Measurements from ENCODE around the gene AMPD1. TPM values are rescaled to one million over a fixed set of nuclear protein-coding genes. Genes with fewer than 3 reads are reported as not detected.

AMPD1 gene
- total RNA-seq, 2 experiments from 2014 or later: 0.23 TPM; not detected in 1

GRCh38 chr1:114719424-114719787 is 24.1 kb upstream of the AMPD1 start:
- ChIA-PET CTCF (interaction anchor here (1.1 to 1.2 kb wide), 3 partner anchors 12 to 28 kb away, joined by 3 to 5 read pairs (median 4); no protein-coding TSS in a partner anchor), POLR2A (no interaction called here)
- H3K27me3 Mint-ChIP-seq: no peaks in the 10 kb centered on the region
- H3K27ac Mint-ChIP-seq: peak overlapping the region; percentile 48
- peaks cover 24% of the 10 kb centered on the region for H3K4me1 Mint-ChIP-seq
- intact Hi-C loops (cut with DNase I, micrococcal nuclease): loop anchor here (5.0 to 10.0 kb wide), 3 partner anchors 372 to 907 kb away; partner anchors contain the start of genes PTPN22 (in 1 of the 2) and RSBN1 (in 1 of the 2)
- H3K9me3 Mint-ChIP-seq (ENCODE audit: low read depth): no peaks in the 10 kb centered on the region
- ATAC-seq: no peak
- DNase-seq: no peak
- peaks cover 70% of the 10 kb centered on the region for H3K36me3 Mint-ChIP-seq (ENCODE audit: low read depth)
- H3K4me3 Mint-ChIP-seq: no peak overlapping the region

- ChIA-PET CTCF (interaction anchor here (0.6 to 1.2 kb wide), 2 partner anchors 11 to 24 kb away, joined by 3 to 5 read pairs; no protein-coding TSS in a partner anchor), POLR2A (no interaction called here)
- intact Hi-C loops (cut with DNase I, micrococcal nuclease): loop anchor here (5.0 to 10.0 kb wide), 3 partner anchors 372 to 907 kb away; partner anchors contain the start of genes PTPN22 (in 1 of the 2) and RSBN1 (in 1 of the 2)
- Mint-ChIP-seq H3K27me3 (no peaks in the 10 kb centered on the region), H3K9me3 (ENCODE audit: low read depth) (no peaks in the 10 kb centered on the region), H3K4me3 (no peak overlapping the region), H3K27ac (peak overlapping the region; percentile 48), H3K36me3 (ENCODE audit: low read depth) (peaks cover 70% of the 10 kb centered on the region), H3K4me1 (peaks cover 30% of the 10 kb centered on the region)
- ATAC-seq: peak; percentile 34
- DNase-seq: peak; percentile 39
Measured at GRCh38 chr1:114718661-114719423, 23.5 kb upstream of the AMPD1 start.

GRCh38 chr1:114716304-114717170 is 21.2 kb upstream of the AMPD1 start, which contains the start of gene NRAS:
Gene NRAS, minus strand, starts transcription at chr1:114716771. Its CDS starts 611 bp downstream, at chr1:114716160.
- peak within 1 kb of the TSS; percentile 95 for H3K4me3 Mint-ChIP-seq
- POLR2A ChIA-PET: interaction anchor here (0.6 to 1.4 kb wide), 6 partner anchors 22 to 135 kb away, joined by 3 to 5 read pairs (median 3); partner anchors contain the start of genes BCAS2, CSDE1 and SIKE1
- H3K27me3 Mint-ChIP-seq: no peaks in the 10 kb centered on the region
- no peaks in the 10 kb centered on the region for H3K9me3 Mint-ChIP-seq (ENCODE audit: low read depth)
- intact Hi-C loops (cut with DNase I, micrococcal nuclease): loop anchor here (1.0 to 10.0 kb wide), 13 partner anchors 41 to 904 kb away; partner anchors contain the start of genes BCAS2 (in 2 of the 2), CSDE1 (in 2 of the 2), SIKE1 (in 2 of the 2) and DCLRE1B (in 1 of the 2)
- peaks cover 30% of the 10 kb centered on the region for H3K4me1 Mint-ChIP-seq
- CTCF ChIA-PET: interaction anchor here (0.7 to 2.3 kb wide), 9 partner anchors 7 to 374 kb away, joined by 3 to 5 read pairs (median 4); partner anchors contain the start of genes AMPD1, CSDE1 and SIKE1
- peak within 1 kb of the TSS; percentile 97 for H3K27ac Mint-ChIP-seq
- DNase-seq (peak; percentile 97), ATAC-seq (peak; percentile 91)
- H3K36me3 Mint-ChIP-seq (ENCODE audit: low read depth): peaks cover 60% of the 10 kb centered on the region

GRCh38 chr1:114715952-114716303 is 20.6 kb upstream of the AMPD1 start:
- peak; percentile 8 for ATAC-seq
- Mint-ChIP-seq H3K4me1 (peaks cover 30% of the 10 kb centered on the region), H3K4me3 (peak overlapping the region; percentile 95), H3K9me3 (ENCODE audit: low read depth) (no peaks in the 10 kb centered on the region), H3K27me3 (no peaks in the 10 kb centered on the region), H3K27ac (peak overlapping the region; percentile 97), H3K36me3 (ENCODE audit: low read depth) (peaks cover 54% of the 10 kb centered on the region)
- no peak for DNase-seq
- intact Hi-C loops (cut with DNase I, micrococcal nuclease): loop anchor here (1.0 to 10.0 kb wide), 13 partner anchors 41 to 904 kb away; partner anchors contain the start of genes BCAS2 (in 2 of the 2), CSDE1 (in 2 of the 2), SIKE1 (in 2 of the 2) and DCLRE1B (in 1 of the 2)
- ChIA-PET CTCF (interaction anchor here (0.7 to 2.3 kb wide), 7 partner anchors 8 to 66 kb away, joined by 3 to 5 read pairs (median 4); partner anchors contain the start of genes AMPD1, CSDE1 and SIKE1), POLR2A (interaction anchor here (0.6 to 1.4 kb wide), 5 partner anchors 23 to 64 kb away, joined by 3 to 4 read pairs (median 3); partner anchors contain the start of genes CSDE1 and SIKE1)

GRCh38 chr1:114712977-114713376 is 17.6 kb upstream of the AMPD1 start:
- no peaks in the 10 kb centered on the region for H3K27me3 Mint-ChIP-seq
- peaks cover 19% of the 10 kb centered on the region for H3K4me1 Mint-ChIP-seq
- no peaks in the 10 kb centered on the region for H3K9me3 Mint-ChIP-seq (ENCODE audit: low read depth)
- H3K4me3 Mint-ChIP-seq: no peak overlapping the region
- intact Hi-C loops (cut with DNase I, micrococcal nuclease): loop anchor here in 1 of 2 experiments (10.0 kb wide), 1 partner anchor 838 kb away; the partner anchor contains the start of gene PTPN22
- ATAC-seq (no peak), DNase-seq (no peak)
- POLR2A ChIA-PET: no interaction called here
- CTCF ChIA-PET: interaction anchor here (0.9 kb wide), 1 partner anchor 304 kb away, joined by 3 read pairs; no protein-coding TSS in a partner anchor
- H3K36me3 Mint-ChIP-seq (ENCODE audit: low read depth): peaks cover 45% of the 10 kb centered on the region
- no peak overlapping the region for H3K27ac Mint-ChIP-seq

GRCh38 chr1:114710360-114710759 is 15.0 kb upstream of the AMPD1 start:
- Mint-ChIP-seq H3K27ac (no peak overlapping the region), H3K4me3 (no peak overlapping the region), H3K36me3 (ENCODE audit: low read depth) (peaks cover 41% of the 10 kb centered on the region), H3K9me3 (ENCODE audit: low read depth) (no peaks in the 10 kb centered on the region), H3K27me3 (no peaks in the 10 kb centered on the region), H3K4me1 (peaks cover 9% of the 10 kb centered on the region)
- no peak for ATAC-seq
- DNase-seq: no peak
- ChIA-PET POLR2A (no interaction called here), CTCF (no interaction called here)
- intact Hi-C loops (cut with DNase I, micrococcal nuclease): loop anchor here in 1 of 2 experiments (10.0 kb wide), 1 partner anchor 836 kb away; the partner anchor contains the start of gene PTPN22

- H3K9me3 Mint-ChIP-seq (ENCODE audit: low read depth): no peaks in the 10 kb centered on the region
- no peaks in the 10 kb centered on the region for H3K27me3 Mint-ChIP-seq
- ChIA-PET POLR2A (no interaction called here), CTCF (interaction anchor here (0.7 to 1.5 kb wide), 4 partner anchors 12 to 1374 kb away, joined by 3 to 5 read pairs (median 4); no protein-coding TSS in a partner anchor)
- no peak overlapping the region for H3K27ac Mint-ChIP-seq
- H3K4me1 Mint-ChIP-seq: peaks cover 2% of the 10 kb centered on the region
- intact Hi-C loops (cut with DNase I, micrococcal nuclease): no loop called here
- ATAC-seq: no peak
- H3K36me3 Mint-ChIP-seq (ENCODE audit: low read depth): peaks cover 32% of the 10 kb centered on the region
- DNase-seq: no peak
- H3K4me3 Mint-ChIP-seq: no peak overlapping the region
Measured at GRCh38 chr1:114707604-114708003, 12.3 kb upstream of the AMPD1 start.

- no peaks in the 10 kb centered on the region for H3K27me3 Mint-ChIP-seq
- intact Hi-C loops (cut with DNase I, micrococcal nuclease): no loop called here
- H3K27ac Mint-ChIP-seq: no peak overlapping the region
- H3K4me1 Mint-ChIP-seq: peaks cover 2% of the 10 kb centered on the region
- DNase-seq: no peak
- CTCF ChIA-PET: interaction anchor here (1.1 to 1.2 kb wide), 3 partner anchors 12 to 35 kb away, joined by 3 to 4 read pairs (median 3); no protein-coding TSS in a partner anchor
- peaks cover 18% of the 10 kb centered on the region for H3K36me3 Mint-ChIP-seq (ENCODE audit: low read depth)
- POLR2A ChIA-PET: no interaction called here
- no peak overlapping the region for H3K4me3 Mint-ChIP-seq
- no peak for ATAC-seq
- H3K9me3 Mint-ChIP-seq (ENCODE audit: low read depth): no peaks in the 10 kb centered on the region
Measured at GRCh38 chr1:114703242-114703641, 7.9 kb upstream of the AMPD1 start.

GRCh38 chr1:114702737-114703136 is 7.4 kb upstream of the AMPD1 start:
- ChIA-PET CTCF (interaction anchor here (0.6 to 1.2 kb wide), 5 partner anchors 10 to 44 kb away, joined by 3 to 4 read pairs (median 3); no protein-coding TSS in a partner anchor), POLR2A (no interaction called here)
- Mint-ChIP-seq H3K4me3 (no peak overlapping the region), H3K27ac (no peak overlapping the region), H3K27me3 (no peaks in the 10 kb centered on the region), H3K4me1 (peaks cover 2% of the 10 kb centered on the region), H3K36me3 (ENCODE audit: low read depth) (peaks cover 14% of the 10 kb centered on the region), H3K9me3 (ENCODE audit: low read depth) (no peaks in the 10 kb centered on the region)
- ATAC-seq (no peak), DNase-seq (no peak)
- intact Hi-C loops (cut with DNase I, micrococcal nuclease): no loop called here

- ChIA-PET CTCF (interaction anchor here (0.6 to 1.1 kb wide), 3 partner anchors 9 to 45 kb away, joined by 3 to 4 read pairs (median 3); no protein-coding TSS in a partner anchor), POLR2A (interaction anchor here (0.5 kb wide), 1 partner anchor 1723 kb away, joined by 3 read pairs; no protein-coding TSS in a partner anchor)
- Mint-ChIP-seq H3K36me3 (ENCODE audit: low read depth) (peaks cover 6% of the 10 kb centered on the region), H3K27me3 (peaks cover 2% of the 10 kb centered on the region), H3K4me1 (no peaks in the 10 kb centered on the region), H3K27ac (no peak overlapping the region), H3K9me3 (ENCODE audit: low read depth) (no peaks in the 10 kb centered on the region), H3K4me3 (no peak overlapping the region)
- no peak for DNase-seq
- no peak for ATAC-seq
- intact Hi-C loops (cut with DNase I, micrococcal nuclease): no loop called here
Measured at GRCh38 chr1:114701931-114702330, 6.6 kb upstream of the AMPD1 start.
